HG02759 (cell line): ENCODE results near the gene ARHGEF17.
"Not testable (repeated sequence)": the region's sequence is repeated elsewhere in the genome, so short reads cannot be mapped to it uniquely, and the experiment has no call there.

ENCODE experiments used
- ATAC-seq: cut with Tn5 transposase; IDR thresholded peaks from one replicate; pipeline ENCODE4 v1.9.1; 2021; ENCODE audit warnings: mild to moderate bottlenecking, moderate library complexity; ENCODE audit not compliant: unreplicated experiment

The ARHGEF17 gene

DNA sequence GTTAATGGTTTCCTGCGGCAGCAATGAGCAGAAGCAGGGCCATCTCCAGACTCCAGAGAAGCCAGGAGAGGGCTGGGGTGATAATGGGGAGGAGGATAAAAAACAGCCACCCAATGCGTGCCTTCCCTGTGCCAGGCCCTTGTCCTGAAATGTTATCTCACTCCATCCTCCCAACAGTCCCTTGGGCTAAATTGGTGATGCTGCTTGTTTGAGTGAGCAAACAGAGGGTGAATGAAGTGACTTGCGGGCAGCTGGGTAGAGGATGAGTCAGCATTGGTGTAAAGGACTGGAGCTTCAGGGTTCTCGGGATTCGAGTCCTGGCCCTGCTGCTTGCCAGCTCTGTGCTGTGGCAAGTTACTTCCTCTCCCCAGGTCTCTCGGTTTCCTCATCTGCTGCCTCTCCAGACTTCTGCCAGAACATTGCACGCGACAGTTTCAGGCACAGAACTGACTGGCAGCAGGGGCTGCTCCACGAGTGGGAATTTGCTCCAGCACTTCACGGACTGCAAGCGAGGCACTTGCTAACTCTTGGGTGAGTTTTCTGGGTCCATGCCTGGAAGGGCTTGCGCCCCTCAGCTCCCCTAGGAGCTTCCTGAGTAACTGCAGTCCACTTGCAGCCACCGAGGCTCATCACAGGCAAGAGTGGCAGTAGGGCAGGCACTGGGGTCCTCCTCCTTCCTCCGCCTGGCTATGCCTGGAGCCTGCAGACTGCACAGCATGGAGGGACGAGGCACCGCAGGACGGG lies 36.0 kb upstream of the ARHGEF17 start, which contains the start of gene P2RY6:
Gene P2RY6 (plus strand): TSS at position 403 of the 744 bp plus-strand sequence. CDS start 24,181 bp downstream, outside the sequence.
- ATAC-seq, result no peak

DNA sequence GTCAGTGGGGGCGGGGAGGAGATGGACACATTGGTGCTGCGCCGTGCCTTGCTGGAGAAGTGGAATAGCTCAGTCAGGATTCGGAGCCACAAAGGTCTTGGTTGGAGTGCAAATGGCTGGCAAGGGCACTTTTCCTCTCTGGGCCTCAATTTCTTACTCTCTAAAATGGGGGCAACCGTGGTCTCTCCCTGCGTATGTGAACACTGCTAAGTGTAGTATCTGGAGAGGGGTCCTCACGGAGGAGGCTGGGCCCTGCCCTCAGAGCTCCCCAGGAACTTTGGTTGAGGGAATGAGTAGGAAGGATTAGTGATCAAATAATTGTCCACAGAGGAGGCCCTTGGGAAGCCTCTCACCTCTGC lies 35.4 kb upstream of the ARHGEF17 start:
- no peak for ATAC-seq

DNA sequence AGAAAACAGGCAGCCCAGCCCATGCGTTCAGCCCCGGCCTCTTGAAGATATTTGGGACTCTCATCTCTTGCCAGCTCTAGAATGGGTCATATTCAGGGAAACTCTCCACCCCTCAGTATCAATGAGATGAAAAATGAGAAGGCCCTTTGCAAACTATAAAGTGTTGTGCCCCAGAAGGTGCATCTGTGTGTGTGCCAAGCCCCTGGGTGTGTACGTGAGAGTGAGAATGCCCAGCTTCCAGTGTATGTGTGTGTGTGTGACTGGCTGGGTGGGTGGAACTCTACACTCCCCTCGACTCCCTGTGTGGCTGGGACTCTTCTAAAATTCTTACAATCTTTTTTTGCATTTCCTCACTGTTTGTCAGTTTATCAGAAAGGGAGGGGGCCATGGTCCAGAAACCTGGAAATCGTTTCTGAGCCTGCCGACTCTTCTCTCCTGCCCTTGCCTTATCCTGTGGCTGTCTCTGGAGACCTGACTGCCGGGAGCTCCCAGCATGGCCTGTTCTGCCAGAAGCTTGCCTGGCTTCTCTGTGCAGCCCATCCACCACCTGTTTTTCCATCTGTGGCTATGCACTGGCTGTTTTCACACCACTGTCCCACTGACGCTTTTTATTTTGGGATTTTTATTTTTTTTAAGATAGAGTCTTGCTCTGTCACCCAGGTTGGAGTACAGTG lies 34.7 kb upstream of the ARHGEF17 start:
- no peak for ATAC-seq

DNA sequence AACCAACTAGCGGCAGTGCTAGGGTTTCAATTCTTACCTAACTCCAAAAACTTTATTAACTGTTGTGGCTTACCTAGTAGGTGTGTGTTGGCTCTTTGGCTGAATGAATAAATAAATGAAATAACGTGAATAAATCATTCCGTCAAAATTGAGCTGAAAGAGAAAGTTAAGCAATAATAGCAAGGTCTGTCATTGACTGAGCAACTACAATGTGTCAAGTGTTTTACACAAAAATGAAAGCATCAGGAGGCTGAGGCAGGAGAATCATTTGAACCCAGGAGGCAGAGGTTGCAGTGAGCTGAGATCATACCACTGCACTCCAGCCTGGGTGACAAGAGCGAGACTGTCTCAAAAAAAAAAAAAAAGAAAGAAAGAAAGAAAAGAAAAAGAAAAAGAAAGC lies 33.9 kb upstream of the ARHGEF17 start:
- ATAC-seq, result not testable (repeated sequence)

DNA sequence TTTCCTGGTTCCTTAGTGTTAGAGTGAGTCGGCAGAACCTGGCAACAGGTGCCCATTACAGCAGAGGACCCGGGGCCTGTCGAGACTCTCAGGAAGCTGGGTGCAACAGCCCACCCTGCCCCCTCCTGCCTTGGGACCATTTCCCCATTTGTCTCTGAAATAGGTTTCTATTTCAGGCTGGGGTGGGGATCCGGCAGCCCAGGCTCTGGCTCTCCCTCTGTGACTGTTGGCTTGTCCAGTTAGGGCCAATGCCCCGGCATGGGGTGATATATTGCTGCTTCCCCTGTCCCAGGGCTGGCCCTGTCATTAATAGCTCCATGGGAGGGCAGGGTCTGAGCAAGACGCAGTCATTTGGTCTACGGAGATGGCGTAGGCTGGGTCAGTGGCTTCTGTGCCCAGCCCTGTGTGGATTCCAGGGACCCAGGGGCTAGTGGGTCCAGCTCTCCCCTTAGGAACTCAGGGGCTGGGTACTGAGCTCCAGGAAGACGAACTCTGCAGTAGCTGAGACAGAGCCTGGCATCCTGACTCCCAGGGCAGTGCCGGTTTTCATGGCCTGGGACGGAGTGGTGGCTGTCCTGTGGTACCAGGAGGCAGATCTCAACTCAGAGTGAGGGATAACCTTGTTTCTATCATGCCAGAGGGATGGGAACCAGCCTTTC lies 33.2 kb upstream of the ARHGEF17 start:
- no peak for ATAC-seq

DNA sequence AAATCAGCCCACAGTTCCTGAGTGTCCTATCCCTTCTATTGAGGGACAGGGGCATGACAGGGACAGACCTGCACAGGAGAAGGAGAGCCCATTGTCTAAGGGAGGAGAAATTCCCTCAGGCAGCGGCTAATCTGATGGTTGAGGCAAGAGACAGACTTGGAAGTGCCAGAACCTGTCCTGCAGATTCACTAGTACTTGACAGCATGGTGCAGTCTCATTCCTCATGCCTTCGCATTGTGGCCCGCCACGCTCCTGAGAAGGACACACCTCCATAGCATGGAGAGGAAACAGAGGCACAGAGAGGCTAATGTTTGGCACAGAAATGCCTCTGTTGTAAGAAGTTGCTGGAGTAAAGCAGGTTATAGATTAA lies 32.7 kb upstream of the ARHGEF17 start:
- no peak for ATAC-seq

DNA sequence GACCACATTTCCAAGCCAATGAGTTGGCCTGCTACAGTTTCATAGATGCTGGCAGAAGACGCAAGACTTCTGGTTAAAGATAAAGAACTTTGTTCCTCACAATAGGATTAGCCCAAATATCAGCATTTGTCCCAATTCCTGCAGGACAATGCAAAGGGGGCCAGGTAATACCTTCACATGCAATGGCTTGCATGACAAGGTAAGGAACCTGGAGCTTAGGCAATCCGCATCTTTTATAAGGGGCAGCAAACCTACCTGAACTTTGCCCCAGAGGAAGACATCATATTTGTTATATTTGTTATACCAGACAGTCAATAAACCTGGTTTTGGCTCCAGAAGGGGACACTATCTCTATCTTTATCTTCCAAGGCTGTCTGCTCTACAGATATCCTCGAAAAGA lies 30.6 kb upstream of the ARHGEF17 start:
- ATAC-seq, result no peak

DNA sequence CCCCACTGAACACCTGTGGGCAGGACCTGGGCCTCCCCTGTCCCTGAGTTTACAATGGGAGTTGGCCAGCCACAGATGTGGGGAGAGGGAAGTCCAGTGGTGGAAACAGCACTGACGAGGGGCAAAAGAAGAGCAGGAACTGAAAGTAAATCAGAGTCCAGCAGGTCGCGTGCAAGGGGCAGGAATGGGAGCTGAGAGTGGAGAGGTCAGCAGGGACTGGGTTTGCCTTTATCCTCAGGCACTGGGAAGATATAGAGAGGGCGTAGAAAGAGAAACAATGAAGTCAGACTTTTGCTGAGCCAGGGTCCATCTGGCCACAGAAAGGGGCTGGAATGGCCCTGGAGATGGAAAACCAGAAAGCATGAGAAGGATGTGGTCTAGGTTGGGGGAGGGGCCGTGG lies 27.4 kb upstream of the ARHGEF17 start:
- ATAC-seq, result no peak

DNA sequence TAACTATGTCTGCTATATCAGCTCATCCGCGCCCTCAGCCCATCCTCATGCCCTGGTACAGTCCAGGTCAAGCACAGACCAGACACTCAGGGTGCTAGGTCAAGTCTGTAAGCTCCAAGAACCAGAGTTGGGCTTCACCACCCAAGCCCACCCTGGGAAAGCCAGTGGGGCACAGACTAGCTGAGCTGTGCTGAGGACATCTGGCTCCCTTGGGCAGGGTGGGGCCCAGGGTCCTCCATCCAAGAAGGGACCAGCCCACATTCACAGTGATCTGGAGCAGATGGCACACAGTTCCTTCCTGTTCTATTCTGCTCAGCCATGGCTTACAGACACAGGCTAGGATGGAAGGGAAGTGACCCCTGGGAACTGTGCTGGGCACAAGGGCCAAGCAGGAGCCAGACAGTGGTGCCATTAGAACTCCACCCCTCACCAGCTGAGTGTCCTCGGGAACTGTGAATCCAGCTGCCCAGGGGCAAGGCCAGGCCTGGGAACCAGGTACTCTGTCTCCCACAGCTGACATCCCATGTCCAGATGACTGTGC lies 26.8 kb upstream of the ARHGEF17 start:
- no peak for ATAC-seq

DNA sequence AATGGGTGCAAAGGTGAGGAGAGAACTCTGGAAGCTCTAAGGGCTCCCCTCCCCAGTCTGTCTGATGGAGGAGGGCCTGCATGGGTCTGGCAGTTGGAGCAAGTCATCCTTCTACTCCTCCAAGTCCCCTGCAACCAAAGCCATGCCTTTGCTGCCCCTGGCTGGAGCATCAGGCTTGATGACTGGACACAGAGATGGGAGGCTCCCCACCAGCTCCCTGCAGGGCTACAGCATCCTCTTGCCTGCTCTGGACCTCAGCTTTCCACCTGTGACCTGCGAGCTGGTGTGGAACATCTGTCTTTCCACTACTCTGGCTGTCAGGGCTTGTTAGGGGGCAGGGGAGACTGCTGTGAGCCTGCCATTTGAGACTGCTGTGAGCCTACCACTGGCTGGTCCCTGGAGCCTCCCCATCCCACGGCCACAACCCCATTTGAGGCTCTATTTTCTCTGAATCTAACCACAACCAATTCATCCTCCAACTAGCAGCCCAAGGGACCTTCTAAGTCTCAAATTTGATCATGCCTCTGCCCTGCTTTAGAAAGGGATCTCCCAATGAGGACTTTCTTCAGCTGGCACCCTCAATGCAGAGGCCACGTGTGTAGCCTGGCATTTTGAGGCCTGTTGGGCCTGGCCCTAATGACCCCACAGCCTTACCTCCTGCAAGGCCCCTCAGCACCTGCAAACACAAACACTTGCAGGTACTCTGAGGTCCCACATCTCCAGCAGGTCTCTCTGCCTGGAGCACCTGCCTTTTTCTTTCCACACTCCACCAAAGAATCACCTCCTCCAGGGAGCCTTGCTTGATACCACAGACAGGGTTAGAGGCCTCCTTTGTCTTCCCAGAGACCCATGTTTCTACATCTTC lies 26.0 kb upstream of the ARHGEF17 start:
- ATAC-seq, result no peak

DNA sequence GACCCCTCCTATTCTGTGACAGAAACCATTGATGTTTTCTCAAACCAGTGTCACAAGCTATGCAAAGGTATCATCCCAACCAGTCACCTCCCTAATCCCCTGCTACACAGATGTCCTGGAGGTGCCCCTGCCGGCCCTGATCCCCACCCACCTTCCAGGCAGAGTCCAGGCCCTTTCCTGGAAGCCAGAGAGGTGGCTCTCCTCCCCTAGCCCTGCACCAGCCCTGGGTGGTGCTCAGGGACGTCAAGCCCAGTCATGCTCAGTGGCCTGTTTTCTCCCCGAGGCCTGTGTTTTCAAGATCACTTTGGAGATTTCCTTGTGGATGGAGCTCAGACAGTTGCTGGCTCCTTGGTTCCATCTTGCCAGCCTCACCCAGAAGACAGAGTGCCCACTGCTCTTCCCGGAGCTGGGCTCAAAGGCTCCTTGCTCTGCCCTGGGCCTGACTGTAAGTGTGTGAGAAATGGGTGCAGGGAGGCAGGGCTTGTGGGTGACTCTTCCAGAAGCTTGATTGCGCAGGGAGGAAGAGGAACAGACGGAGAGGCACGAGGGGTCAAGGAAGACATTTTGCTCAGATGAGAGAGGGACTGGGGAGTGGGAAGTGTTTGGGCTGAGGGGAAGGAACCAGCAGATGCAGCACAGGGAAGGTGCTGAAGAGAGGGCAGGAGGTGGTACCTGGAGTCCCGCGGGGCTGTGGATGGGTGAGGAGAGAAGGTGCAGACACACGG lies 24.6 kb upstream of the ARHGEF17 start:
- no peak for ATAC-seq

DNA sequence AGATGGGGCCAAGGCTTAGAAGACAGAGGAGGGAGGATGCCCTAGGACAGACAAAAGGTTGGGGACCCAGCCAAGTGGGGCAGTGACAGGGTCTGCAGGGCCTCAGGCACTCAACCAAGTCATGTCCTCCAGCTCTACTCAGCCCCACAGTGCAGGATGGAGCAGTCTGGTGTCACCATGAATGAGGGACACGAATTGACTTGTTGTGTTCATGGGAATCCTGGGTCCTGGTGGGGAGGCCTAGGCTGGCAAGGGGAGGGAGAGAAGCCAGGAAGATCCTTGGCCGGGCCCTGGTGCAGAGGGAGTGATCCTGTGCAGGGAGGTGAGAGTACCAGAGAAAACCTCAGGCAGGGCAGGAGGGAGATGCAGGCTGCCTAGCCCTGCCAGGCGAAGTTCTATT lies 24.0 kb upstream of the ARHGEF17 start:
- no peak for ATAC-seq

DNA sequence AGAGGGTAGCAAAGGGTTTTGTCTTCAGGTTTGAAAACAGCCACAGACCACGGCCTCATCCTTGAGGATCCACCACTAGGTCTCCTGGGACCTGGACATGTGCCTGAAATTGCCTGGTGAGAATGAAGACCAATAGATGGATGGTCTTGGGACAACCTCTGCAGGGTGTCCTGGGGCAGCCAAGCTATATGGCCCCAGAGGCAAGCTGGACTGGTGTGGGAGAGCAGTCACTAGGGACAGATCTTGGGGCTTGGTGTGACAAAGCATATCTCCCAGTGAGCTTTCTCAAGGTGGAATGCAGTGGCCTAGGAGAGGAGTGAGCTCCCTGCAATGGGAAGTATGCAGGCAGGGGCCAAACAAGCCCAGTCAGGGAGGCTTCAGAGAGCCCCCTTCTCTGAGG lies 22.4 kb upstream of the ARHGEF17 start:
- ATAC-seq, result no peak

DNA sequence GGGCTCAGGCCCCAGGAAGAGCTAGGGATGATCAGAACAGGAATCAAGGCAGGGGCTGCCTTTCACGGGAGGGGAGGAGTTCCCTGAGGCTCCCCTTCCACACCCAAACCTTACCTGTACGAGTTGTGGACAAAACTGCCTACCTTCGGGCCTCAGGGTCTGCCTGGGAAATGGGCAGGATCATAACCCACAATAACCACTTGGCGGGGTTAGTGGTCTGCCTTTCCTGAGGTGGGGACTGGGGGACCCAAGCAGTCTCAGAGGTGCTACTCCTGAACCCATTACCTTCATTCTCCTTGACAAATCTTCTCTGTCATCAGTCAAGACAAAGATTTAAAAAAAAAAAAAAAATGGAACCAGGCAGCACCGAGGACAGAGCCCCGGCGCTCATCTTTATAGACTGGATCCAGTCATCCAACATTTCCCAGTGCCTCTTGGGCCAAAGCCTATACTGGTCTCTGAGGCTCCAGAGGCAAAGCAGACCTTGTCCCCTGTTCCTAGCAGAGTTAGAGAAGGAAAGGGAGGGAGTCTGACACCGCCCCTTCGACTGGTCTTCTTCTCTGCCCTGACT lies 21.8 kb upstream of the ARHGEF17 start:
- no peak for ATAC-seq

DNA sequence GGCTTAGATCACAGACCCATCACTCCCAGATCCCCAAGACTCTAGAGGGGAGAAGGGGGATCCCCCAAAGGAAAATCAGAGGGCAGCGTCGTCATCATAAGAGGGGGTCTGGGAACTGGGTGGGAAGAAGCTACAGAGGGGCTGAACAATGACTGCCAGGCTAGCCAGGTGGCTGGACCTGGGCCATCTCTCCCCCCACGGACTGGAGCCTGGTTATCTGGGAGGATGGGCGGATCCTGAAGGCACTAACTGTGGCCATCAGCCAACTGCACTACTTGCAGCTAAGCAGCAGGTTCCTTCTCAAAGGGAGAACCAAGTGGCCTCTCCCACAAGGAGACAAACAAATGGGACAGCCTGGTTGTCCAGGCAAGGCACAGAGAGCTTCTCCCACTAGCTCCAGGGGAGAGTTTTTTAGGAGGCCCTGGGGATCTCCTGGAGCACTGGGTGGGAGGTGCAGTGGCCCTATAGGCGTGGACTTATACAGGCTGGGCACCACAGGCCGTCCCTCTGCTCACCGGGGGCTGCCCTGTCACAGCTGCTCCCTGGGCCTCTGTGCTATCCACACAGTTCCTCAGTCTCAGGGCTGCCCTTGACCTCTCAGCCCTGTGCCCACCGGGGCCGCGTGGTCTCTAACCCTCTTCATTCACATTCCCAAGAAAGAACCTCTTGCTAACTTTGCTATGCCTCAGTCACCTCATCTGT lies 20.5 kb upstream of the ARHGEF17 start:
- ATAC-seq, result no peak

DNA sequence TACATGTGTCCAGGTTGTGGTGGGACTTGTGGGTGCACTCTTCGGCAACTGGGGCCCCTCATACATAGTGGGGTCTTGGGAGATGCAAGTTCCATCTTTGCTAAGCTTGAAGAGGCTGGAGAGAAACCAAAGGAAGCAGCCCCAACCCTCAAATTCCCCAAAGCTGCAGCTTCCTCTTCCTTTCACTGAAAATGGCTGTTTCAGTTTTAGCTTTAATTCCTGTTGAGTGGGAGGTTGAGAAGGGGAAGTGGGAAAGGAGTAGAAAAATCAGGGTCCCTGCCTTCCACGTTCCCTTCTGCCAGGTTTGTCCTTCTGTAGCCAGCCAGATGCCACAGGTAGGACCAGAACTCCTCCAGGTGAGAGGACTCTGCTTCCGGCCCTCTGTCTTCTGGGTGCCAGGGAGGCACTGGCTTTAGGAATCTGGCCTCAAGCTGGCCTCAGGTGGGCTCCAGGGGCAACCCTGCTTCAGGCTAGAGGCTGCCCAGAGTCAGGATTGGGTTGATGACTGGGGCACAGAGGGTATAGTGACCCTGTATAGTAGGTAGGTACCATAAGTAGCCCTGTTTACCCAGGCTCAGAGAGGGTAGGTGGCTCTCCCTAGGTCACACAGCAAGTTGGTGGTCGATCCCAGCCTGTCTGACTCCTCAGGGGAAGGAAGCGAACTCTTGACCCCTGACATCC lies 19.7 kb upstream of the ARHGEF17 start:
- ATAC-seq, result no peak

DNA sequence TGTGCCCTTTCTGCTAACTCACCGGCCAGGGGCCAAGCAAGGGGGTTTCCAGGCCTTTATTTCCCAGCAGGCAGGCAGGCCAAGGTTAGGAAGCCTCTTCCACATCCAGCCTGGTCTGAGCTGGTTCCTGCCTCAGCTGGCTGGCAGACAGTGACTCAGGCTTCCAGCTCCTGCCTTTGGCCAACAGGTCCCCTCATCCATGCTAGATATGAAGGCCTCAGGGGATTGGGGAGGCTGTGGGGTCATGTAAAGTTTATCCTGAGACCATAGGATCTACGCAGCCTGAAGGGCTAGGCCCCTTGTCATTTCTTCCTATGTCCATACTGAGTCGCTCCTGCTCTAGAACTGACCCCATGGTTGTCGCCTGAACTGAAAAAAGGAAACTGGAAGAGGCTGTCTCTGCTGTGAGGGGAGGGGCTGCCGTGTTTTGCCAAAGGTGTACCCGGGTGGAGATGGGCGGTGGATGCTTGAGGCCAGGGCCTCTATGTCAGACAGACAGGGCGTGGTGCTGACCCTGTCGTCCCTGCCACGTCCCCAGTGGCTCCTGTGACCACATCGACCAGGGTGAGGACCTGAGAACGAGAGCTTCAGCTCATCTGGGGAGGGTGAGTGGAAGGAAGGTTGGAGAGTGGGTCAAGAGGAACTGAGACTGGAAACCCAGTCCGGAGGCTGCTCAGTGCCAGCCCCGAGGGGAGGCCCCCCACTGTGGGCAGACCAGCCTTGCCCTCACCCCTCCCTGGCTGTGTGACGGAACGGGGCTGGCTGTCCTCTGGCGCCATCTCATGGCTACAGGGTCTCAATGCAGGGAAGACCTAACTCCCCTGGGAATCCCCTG lies 19.0 kb upstream of the ARHGEF17 start:
- peak; percentile 79 for ATAC-seq

DNA sequence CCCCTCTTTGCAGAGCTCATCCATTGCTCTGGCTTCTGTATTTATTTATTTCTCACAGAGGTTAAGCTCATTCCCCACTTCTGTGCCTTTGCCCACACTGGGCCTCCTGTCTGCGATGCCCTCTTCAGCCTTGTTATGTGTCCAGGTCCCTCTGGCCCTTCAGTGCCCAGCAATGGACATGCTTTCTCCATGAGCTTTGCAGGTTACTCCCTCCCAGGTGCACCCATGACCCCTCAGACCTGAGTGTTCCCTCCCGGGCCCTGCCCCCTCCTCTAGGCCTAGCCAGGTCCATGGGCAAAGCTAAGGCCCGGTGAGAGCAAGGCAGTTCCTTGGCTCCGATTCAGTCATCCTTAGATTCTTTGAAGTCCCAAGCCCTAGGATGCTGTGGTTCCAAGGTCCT lies 17.5 kb upstream of the ARHGEF17 start:
- no peak for ATAC-seq
